ENCODE data around the gene MARF1.
A peak's percentile ranks its signal among the peaks of the same experiment; 100 is the strongest.
"Not testable (repeated sequence)": the region's sequence is repeated elsewhere in the genome, so short reads cannot be mapped to it uniquely, and the experiment has no call there.

Gene MARF1, protein sequence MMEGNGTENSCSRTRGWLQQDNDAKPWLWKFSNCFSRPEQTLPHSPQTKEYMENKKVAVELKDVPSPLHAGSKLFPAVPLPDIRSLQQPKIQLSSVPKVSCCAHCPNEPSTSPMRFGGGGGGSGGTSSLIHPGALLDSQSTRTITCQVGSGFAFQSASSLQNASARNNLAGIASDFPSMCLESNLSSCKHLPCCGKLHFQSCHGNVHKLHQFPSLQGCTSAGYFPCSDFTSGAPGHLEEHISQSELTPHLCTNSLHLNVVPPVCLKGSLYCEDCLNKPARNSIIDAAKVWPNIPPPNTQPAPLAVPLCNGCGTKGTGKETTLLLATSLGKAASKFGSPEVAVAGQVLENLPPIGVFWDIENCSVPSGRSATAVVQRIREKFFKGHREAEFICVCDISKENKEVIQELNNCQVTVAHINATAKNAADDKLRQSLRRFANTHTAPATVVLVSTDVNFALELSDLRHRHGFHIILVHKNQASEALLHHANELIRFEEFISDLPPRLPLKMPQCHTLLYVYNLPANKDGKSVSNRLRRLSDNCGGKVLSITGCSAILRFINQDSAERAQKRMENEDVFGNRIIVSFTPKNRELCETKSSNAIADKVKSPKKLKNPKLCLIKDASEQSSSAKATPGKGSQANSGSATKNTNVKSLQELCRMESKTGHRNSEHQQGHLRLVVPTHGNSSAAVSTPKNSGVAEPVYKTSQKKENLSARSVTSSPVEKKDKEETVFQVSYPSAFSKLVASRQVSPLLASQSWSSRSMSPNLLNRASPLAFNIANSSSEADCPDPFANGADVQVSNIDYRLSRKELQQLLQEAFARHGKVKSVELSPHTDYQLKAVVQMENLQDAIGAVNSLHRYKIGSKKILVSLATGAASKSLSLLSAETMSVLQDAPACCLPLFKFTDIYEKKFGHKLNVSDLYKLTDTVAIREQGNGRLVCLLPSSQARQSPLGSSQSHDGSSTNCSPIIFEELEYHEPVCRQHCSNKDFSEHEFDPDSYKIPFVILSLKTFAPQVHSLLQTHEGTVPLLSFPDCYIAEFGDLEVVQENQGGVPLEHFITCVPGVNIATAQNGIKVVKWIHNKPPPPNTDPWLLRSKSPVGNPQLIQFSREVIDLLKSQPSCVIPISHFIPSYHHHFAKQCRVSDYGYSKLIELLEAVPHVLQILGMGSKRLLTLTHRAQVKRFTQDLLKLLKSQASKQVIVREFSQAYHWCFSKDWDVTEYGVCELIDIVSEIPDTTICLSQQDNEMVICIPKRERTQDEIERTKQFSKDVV (N-terminal part only)

GRCh38 chr16:15643048-15643945 is at the start of gene MARF1:
Gene MARF1 (minus strand): TSS chr16:15643154. CDS start chr16:15639233, 3,921 bp downstream.
- DNase-seq: peak; percentile 99

DNA sequence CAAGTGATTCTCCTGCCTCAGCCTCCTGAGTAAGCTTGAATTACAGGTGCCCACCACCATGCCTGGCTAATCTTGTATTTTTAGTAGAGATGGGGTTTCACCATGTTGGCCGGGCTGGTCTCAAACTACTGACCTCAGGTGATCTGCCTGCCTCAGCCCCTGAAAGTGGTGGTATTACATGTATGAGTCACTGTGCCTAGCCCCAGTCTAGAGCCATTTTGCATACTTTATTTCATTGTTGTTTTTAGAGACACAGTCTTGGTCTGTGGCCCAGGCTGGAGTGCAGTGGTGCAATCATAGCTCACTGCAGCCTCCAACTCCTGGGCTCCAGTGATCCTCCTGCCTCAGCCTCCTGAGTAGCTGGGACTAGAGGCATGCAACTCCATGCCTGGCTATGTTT is 49.6 kb upstream of the MARF1 start:
- DNase-seq: not testable (repeated sequence)

DNA sequence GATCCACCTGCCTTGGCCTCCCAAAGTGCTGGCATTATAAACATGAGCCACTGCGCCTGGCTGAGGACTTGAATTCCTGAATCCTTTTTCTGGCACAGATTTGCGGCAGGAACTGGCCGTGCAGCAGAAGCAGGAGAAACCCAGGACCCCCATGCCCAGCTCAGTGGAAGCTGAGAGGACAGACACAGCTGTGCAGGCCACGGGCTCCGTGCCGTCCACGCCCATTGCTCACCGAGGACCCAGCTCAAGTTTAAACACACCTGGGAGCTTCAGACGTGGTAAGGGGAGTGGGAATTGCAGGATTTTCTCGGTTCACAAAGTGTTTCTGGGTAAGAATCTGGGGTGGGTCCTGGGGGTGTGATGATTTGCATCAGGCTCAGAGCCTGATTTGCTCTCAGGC is 48.1 kb upstream of the MARF1 start:
- DNase-seq: no peak

GRCh38 chr16:15690296-15690695 is 47.3 kb upstream of the MARF1 start:
- DNase-seq: no peak

- no peak for DNase-seq
These were observed 46.3 kb upstream of the MARF1 start for GRCh38 chr16:15689290-15689689.

DNA sequence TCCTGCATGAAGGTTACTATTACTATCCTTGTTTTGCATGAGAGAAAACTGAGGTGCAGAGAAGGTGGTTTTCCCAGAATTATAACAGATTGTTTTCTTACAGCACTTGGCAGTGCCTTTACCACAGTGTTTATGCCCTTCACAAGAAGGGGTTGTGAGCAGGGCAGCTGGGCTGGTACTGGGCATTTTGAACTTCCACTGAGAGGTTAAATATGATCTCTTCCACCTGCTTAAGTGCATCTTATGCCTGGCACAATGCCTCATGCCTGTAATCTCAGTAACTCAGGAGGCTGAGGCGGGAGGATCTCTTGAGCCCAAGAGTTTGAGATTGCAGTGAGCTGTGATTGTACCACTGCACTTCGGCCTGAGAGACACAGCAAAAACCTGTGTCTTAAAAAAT is 43.3 kb upstream of the MARF1 start:
- DNase-seq: no peak

- peak; percentile 88 for DNase-seq
These were observed 39.2 kb upstream of the MARF1 start for GRCh38 chr16:15682105-15682570.

DNA sequence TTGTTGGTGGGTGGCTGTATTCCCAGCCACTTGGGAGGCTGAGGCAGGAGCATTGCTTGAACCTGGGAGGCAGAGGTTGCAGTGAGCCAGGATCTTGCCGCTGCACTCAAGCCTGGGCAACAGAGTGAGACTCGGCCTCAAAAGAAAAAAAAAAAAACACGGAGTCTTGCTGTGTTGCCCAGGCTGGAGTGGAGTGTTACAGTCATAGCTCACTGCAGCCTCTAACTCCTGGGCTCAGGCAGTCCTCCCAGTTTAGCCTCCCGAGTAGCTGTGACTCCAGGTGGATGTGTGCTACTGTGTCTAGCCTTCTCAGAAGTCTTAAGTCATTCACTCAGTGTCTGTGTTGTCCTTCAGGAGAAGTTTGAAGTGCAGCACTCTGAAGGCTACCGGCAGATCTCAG is 34.5 kb upstream of the MARF1 start:
- no peak for DNase-seq

- no peak for DNase-seq
These were observed 33.6 kb upstream of the MARF1 start for GRCh38 chr16:15676506-15676905.

GRCh38 chr16:15674571-15674970 is 31.6 kb upstream of the MARF1 start:
- DNase-seq: no peak

- peak; percentile 95 for DNase-seq
These were observed 29.7 kb upstream of the MARF1 start for GRCh38 chr16:15672514-15673167.

- not testable (repeated sequence) for DNase-seq
These were observed 29.2 kb upstream of the MARF1 start for GRCh38 chr16:15672127-15672513.

GRCh38 chr16:15671530-15672117 is 28.7 kb upstream of the MARF1 start:
- no peak for DNase-seq

- no peak for DNase-seq
These were observed 24.3 kb upstream of the MARF1 start for GRCh38 chr16:15667091-15667742.

- DNase-seq: no peak
These were observed 22.2 kb upstream of the MARF1 start for GRCh38 chr16:15665107-15665506.

GRCh38 chr16:15660203-15660601 is 17.2 kb upstream of the MARF1 start:
- DNase-seq: no peak

DNA sequence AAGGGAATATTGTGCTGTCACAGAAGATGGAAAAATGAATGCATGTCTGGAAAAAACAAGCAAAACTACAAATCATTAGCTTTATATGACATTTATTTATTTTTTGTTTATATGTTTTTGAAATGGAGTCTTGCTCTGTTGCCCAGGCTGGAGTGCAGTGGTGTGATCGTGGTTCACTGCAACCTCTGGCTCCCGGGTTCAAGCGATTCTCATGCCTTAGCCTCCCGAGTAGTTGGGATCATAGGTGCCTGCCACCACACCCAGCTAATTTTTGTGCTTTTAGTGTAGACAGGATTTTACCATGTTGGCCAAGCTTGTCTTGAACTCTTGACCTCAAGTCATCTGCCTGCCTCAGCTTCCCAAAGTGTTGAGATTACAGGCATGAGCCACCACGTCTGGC is 15.6 kb upstream of the MARF1 start:
- DNase-seq: no peak

DNA sequence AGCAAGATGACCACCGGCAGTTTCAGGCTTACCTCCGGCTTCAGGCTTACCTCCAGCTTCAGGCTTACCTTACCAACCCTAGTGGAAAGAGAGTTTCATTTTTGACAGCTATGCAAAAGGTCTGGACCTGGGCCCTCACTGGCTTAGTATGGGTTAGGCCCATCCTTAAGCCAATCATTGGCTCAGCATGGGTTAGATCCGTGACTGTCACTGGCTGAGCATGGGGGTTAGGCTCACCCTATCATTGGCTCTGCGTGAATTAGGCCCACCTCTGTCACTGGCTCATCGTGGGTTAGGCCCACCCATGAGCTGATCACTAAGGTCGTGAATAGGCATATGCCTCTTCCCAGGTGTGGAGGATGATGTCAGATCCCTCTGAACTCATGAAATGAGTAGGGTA is 15.2 kb upstream of the MARF1 start:
- no peak for DNase-seq

DNA sequence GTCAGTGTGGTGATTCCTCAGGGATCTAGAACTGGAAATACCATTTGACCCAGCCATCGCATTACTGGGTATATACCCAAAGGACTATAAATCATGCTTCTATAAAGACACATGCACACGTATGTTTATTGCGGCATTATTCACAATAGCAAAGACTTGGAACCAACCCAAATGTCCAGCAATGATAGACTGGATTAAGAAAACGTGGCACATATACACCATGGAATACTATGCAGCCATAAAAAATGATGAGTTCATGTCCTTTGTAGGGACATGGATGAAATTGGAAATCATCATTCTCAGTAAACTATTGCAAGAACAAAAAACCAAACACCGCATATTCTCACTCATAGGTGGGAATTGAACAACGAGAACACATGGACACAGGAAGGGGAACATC is 12.6 kb upstream of the MARF1 start:
- DNase-seq: not testable (repeated sequence)

GRCh38 chr16:15654591-15654990 is 11.6 kb upstream of the MARF1 start:
- no peak for DNase-seq

Measured in hematopoietic multipotent progenitor cell treated with erythropoietin and hydrocortisone succinate and interleukin-3 and kit ligand, for 4 days (in vitro differentiated cells).